AG04450 (cell line): ENCODE measurements around the gene DNMT3A. TPM values are rescaled to one million over a fixed set of nuclear protein-coding genes. Genes with fewer than 3 reads are reported as not detected.

Experiments
- CTCF ChIA-PET: fragments of 300-600, 350-600 bp; formaldehyde crosslinking; extraction: SDS; loops from one replicate; lab custom pipeline; 2022; ENCODE audit warnings: antibody characterized with exemption, inconsistent platforms; lab: Charles Lee
- POLR2A ChIA-PET: fragments of 350-600 bp; formaldehyde crosslinking; extraction: SDS; loops from one replicate; lab custom pipeline; 2021; ENCODE audit warnings: antibody characterized with exemption, inconsistent platforms; lab: Yijun Ruan, JAX
- DNase-seq: peaks from one replicate; pipeline ENCODE4 v3.0.0-alpha.2; 2011; ENCODE audit warnings: low read depth, low spot score
- H3K27ac ChIP-seq: one replicate; pipeline ENCODE4 v1.5.1; 2012; ENCODE audit warnings: low read depth, low read length, control low read depth
- H3K27me3 ChIP-seq: one replicate; pipeline ENCODE4 v1.6.0; 2012; ENCODE audit warnings: low read length; ENCODE audit not compliant: control insufficient read depth, insufficient read depth
- H3K4me3 ChIP-seq: 2 replicates; pipeline ENCODE4 v1.5.1; 2011; ENCODE audit warnings: mild to moderate bottlenecking, low read depth, low read length, control low read depth
- H3K9me3 ChIP-seq: 2 replicates; pipeline ENCODE4 v1.5.1; 2012; ENCODE audit warnings: low read length; ENCODE audit not compliant: control insufficient read depth, insufficient read depth
- polyA plus RNA-seq: library from polyadenylated mRNA; depleted of rRNA; stranded (reverse); fragments of >200 nt; gene quantifications from 2 replicates; pipeline ENCODE4 v1.2.3, GENCODE V29; 2011
- TF ChIP-seq, protein P1 (sequence below): IDR thresholded peaks from 2 replicates; pipeline ENCODE4 v1.5.1; 2011; ENCODE audit warnings: low read depth, low read length, control low read depth, inconsistent platforms

The DNMT3A gene
- polyA plus RNA-seq, 1 experiment = 4.1 TPM

DNA sequence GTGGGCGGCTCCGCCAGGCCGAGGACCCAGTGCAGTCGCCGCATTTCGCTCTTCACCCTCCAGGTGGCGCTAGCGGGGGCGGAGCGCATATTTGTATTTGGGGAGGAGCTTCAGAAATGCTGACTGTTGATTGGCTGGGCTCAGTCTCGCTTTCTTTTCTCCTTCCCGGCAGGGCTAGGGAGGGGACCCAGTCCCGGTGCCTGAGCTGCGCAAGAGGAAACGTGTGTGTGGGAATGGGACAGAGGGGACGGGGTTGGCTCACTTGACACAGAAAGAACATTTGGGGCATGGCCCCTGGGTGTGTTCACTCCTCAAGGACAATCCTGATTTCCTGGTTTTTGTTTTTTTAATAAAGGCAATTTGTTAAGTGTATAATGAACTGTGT lies 20.3 kb upstream of the DNMT3A start:
- no peak overlapping the region for H3K27ac ChIP-seq
- peak; percentile 76 for DNase-seq
- TF ChIP-seq, protein P1, sequence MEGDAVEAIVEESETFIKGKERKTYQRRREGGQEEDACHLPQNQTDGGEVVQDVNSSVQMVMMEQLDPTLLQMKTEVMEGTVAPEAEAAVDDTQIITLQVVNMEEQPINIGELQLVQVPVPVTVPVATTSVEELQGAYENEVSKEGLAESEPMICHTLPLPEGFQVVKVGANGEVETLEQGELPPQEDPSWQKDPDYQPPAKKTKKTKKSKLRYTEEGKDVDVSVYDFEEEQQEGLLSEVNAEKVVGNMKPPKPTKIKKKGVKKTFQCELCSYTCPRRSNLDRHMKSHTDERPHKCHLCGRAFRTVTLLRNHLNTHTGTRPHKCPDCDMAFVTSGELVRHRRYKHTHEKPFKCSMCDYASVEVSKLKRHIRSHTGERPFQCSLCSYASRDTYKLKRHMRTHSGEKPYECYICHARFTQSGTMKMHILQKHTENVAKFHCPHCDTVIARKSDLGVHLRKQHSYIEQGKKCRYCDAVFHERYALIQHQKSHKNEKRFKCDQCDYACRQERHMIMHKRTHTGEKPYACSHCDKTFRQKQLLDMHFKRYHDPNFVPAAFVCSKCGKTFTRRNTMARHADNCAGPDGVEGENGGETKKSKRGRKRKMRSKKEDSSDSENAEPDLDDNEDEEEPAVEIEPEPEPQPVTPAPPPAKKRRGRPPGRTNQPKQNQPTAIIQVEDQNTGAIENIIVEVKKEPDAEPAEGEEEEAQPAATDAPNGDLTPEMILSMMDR = peak; percentile 95
- ChIA-PET CTCF (interaction anchor here (0.5 to 3.0 kb wide), 98 partner anchors 9 to 1623 kb away, joined by 3 to 87 read pairs (median 4); no protein-coding TSS in a partner anchor), POLR2A (interaction anchor here (0.6 to 1.1 kb wide), 3 partner anchors 13 to 1256 kb away, joined by 3 to 9 read pairs (median 4); no protein-coding TSS in a partner anchor)
- H3K27me3 ChIP-seq = peaks cover 2% of the 10 kb centered on the region
- H3K4me3 ChIP-seq = peak overlapping the region; percentile 59
- H3K9me3 ChIP-seq = peaks cover 3% of the 10 kb centered on the region; the same call in 1 of the 2 replicates

DNA sequence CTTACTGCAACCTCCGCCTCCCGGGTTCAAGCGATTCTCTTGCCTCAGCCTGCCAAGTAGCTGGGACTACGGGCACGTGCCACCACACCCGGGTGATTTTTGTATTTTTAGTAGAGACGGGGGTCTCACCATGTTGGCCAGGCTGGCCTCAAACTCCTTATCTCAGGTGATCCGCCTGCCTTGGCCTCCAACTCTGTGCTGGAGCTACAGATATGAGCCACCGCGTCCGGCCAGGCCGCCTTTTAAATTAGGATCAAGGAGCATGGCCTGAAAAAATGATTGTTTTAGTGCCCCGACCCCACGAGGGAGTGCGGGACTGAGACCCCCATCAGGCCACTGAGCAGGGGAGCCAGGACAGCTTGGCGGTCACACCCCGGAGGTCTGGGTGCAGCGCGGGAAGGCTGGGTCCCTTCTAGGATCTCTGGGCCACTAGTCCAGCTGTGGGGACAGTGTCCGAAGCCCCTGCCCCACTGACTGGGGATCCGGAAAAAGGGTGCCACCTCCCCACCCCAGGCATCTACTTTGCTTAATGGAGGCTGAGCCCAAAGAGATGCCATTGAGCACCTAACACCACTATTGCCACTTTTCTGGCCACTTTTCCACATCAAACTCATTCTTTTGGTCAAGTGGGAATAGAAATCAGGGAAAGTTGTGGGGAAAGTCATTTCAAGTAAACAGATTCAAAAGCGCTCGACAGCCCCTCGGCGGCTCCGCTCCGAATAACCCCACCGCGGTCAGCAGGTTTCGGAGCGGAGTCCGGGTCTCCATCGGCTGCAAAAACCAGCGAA lies 19.7 kb upstream of the DNMT3A start:
- TF ChIP-seq, protein P1 = no peak
- H3K27me3 ChIP-seq = peaks cover 2% of the 10 kb centered on the region
- no peak for DNase-seq
- peaks cover 3% of the 10 kb centered on the region for H3K9me3 ChIP-seq
- CTCF ChIA-PET = interaction anchor here (0.6 to 3.0 kb wide), 76 partner anchors 10 to 1623 kb away, joined by 3 to 87 read pairs (median 5); no protein-coding TSS in a partner anchor
- H3K27ac ChIP-seq = no peak overlapping the region
- peak overlapping the region; percentile 23; the same call in 1 of the 2 replicates for H3K4me3 ChIP-seq
- POLR2A ChIA-PET = interaction anchor here (0.6 to 1.1 kb wide), 3 partner anchors 12 to 1256 kb away, joined by 3 to 9 read pairs (median 4); no protein-coding TSS in a partner anchor

DNA sequence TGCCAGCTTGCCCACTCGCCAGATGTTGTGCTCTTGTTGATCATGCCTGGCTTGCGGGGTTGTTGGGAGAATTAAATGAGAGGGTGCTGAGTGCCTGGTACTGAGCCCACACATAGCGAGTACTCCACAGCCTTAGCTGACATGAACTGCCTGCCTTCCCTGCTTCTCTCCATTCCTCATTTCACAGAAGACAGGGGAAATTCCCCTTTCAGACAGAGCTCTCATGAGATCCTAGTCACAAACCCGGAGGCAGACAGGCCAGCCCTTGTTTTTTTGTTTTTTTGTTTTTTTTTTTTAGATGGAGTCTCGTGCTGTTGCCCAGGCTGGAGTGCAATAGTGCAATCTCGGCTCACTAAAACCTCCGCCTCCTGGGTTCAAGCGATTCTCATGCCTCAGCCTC lies 17.1 kb upstream of the DNMT3A start:
- no peak for DNase-seq
- ChIA-PET CTCF (no interaction called here), POLR2A (interaction anchor here (0.8 kb wide), 1 partner anchor 22 kb away, joined by 6 read pairs; no protein-coding TSS in a partner anchor)
- TF ChIP-seq, protein P1 = no peak
- peaks cover 9% of the 10 kb centered on the region for H3K9me3 ChIP-seq
- H3K27me3 ChIP-seq = peaks cover 3% of the 10 kb centered on the region
- H3K27ac ChIP-seq = no peak overlapping the region
- no peak overlapping the region for H3K4me3 ChIP-seq

DNA sequence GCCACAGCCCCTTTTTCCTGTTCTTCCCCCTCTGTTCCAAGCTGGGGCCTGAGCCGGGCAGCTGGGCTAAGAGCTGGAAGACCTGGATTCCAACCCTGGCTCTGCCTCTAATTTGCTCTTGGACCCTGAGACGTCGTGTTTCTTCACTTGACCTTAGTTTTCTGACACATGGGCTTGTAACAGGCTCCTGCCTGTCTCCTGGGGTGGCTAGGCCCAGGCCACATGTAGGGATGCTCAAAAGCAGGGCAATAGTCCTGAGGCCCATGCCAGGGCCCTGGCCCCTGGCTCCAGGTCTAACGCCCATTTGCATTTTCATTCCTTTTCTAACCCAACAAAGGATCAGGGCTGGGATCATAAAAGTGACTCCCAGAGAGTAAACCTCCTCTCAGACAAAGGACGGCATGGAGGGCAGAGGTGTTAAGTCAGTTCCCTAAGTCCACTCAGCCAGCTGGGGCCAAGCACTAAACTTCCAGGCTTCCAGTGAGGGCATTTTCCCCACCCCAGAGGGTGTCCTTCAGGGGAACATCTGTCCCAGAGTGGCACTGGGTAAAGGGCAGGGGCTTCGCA lies 16.6 kb upstream of the DNMT3A start:
- no peak for DNase-seq
- Histone ChIP-seq H3K27ac (no peak overlapping the region), H3K4me3 (no peak overlapping the region), H3K9me3 (peaks cover 9% of the 10 kb centered on the region), H3K27me3 (peaks cover 3% of the 10 kb centered on the region)
- POLR2A ChIA-PET = no interaction called here
- TF ChIP-seq, protein P1 = no peak
- CTCF ChIA-PET = no interaction called here

DNA sequence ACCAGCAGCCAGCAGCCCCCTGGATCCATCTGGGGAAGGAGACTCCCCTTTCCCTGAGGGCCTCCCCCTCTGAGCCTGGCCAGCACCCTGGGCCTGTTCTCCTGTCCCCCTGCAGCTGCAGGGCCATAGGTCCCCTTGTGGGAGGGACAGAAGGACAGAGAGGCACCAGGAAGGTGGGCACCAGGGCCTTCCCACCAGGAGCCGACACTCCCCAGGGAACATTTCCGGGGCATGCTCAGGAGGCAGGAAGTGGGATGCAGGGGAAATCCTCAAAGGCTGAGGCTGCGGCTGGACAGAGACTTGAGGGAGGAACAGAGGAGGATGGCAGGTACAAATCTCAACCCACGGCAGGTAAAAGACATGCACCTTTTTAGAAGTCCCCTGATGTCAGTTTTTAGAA lies 14.4 kb upstream of the DNMT3A start:
- no peak for DNase-seq
- Histone ChIP-seq H3K27me3 (peaks cover 3% of the 10 kb centered on the region), H3K27ac (no peak overlapping the region), H3K9me3 (peaks cover 9% of the 10 kb centered on the region), H3K4me3 (no peak overlapping the region)
- TF ChIP-seq, protein P1 = no peak
- ChIA-PET POLR2A (no interaction called here), CTCF (no interaction called here)
